Right lobe of liver (tissue), 6 donors: Measurements from ENCODE around the gene KCND3. TPM values are rescaled to one million over a fixed set of nuclear protein-coding genes. Genes with fewer than 3 reads are reported as not detected.

ENCODE experiments used
- ATAC-seq, 4 donors: fragments of 200-7000 bp; cut with Tn5 transposase; one replicate each; pipeline ENCODE4 v1.9.1; 2020; ENCODE audit warnings: mild to moderate bottlenecking in 4 of 4, moderate library complexity in 4 of 4
- DNase-seq, 3 donors: peaks; one replicate each; pipeline ENCODE4 v3.0.0-alpha.2; 2020
- H3K27ac ChIP-seq, 3 donors: fragments of 200-600 bp; one replicate each; pipeline ENCODE4 v1.8.0; 2022
- H3K27me3 ChIP-seq, 2 donors: fragments of 200-600 bp; one replicate each; pipeline ENCODE4 v1.8.0; 2022
- H3K36me3 ChIP-seq, 4 donors: fragments of 200-600 bp; sonication (generic) in 1 of 4; one replicate each; pipeline versions ENCODE4 v1.5.1 to v1.8.0; 2017 to 2022; ENCODE audit warnings: control low read depth in 1 of 4
- H3K4me1 ChIP-seq, 4 donors: fragments of 200-600 bp; sonication (generic) in 1 of 4; one replicate each; pipeline versions ENCODE4 v1.5.1 to v1.8.0; 2017 to 2022; ENCODE audit warnings: control low read depth in 1 of 4
- H3K4me3 ChIP-seq, 3 donors: fragments of 200-600 bp; one replicate each; pipeline ENCODE4 v1.8.0; 2022
- H3K9me3 ChIP-seq, 4 donors: fragments of 200-600 bp; sonication (generic) in 1 of 4; one replicate each; pipeline versions ENCODE4 v1.5.1 to v1.8.0; 2017 to 2022; ENCODE audit warnings: control low read depth in 1 of 4
- CTCF ChIP-seq, 4 donors: fragments of 200-600 bp in 3 of 4; fragments of 450-650 bp in 1 of 4; IDR thresholded peaks; one replicate each; pipeline versions ENCODE4 v1.5.1 to v1.8.0; 2016 to 2022; ENCODE audit warnings: antibody characterized with exemption in 4 of 4, mild to moderate bottlenecking in 2 of 4
- POLR2A ChIP-seq: fragments of 450-650 bp; IDR thresholded peaks from one replicate; pipeline ENCODE4 v1.6.1; 2017; ENCODE audit warnings: antibody characterized with exemption, mild to moderate bottlenecking
- WGBS: methylation state at CpG from one replicate; pipeline ENCODE4 v1.1.6; 2018; ENCODE audit warnings: low coverage, low lambda C conversion rate; ENCODE audit not compliant: insufficient coverage; ENCODE audit errors: missing lambda C conversion rate; 5-methylcytosine and 5-hydroxymethylcytosine counted together
- intact Hi-C, 2 donors: fragments of 100-400 bp; cut with DNase I; formaldehyde crosslinking; loops; one replicate each; pipeline versions ENCODE4 v1.11.2 to v1.14.1; 2022
- total RNA-seq, 6 experiments: library from RNA; depleted of rRNA in 2 of 6; stranded (reverse); fragments of >200 nt in 2 of 6; fragmentation: NEBNext Ultra II Directional in 3 of 6; extraction: Animal tissue kit (Norgen Biotek cat#: 25700) in 3 of 6; gene quantifications; one replicate each; pipeline versions ENCODE4 v1.1.0 to v1.2.4, GENCODE V29; 2016 to 2023
- donor health status: DM: no; HTN: yes; CAD: no.
- donor health status: DM: no; HTN: no; CAD: no.
- donor health status: DM: no; HTN: no; CAD: no.
- donor health status: DM: no; HTN: yes; CAD: no.
- donor health status: DM: no; HTN: yes; CAD: no.

The KCND3 gene
- total RNA-seq, 6 experiments from 2014 or later: 8.1 to 25.5 (median 16.2) TPM

- H3K27ac ChIP-seq: no peak overlapping the region
- no peak for ATAC-seq
- peaks cover 0 to 3% of the 10 kb centered on the region in 2 donors for H3K27me3 ChIP-seq
- DNase-seq: no peak
- TF ChIP-seq CTCF (IDR thresholded peaks at IDR 0.05): no peak
- no peak for TF ChIP-seq POLR2A
- peak overlapping the region; percentile 58 to 62 (median 58) for H3K4me3 ChIP-seq
- peaks cover 0 to 17% (median 0%) of the 10 kb centered on the region in 4 donors for H3K4me1 ChIP-seq
- H3K9me3 ChIP-seq: no peaks in the 10 kb centered on the region
- no peaks in the 10 kb centered on the region for H3K36me3 ChIP-seq
- 32% methylated on average over 4 of the region's 9 CpGs for WGBS
- intact Hi-C loops: no loop called here
Observed at GRCh38 chr1:111738133-111738435, 251.4 kb downstream of the KCND3 start.

- H3K4me3 ChIP-seq: no peak overlapping the region
- ATAC-seq: no peak
- WGBS: 57% methylated on average over 8 of the region's 8 CpGs
- TF ChIP-seq POLR2A (no peak), CTCF (IDR thresholded peaks at IDR 0.05) (no peak)
- DNase-seq: no peak
- H3K9me3 ChIP-seq: no peaks in the 10 kb centered on the region
- intact Hi-C loops: no loop called here
- no peak overlapping the region for H3K27ac ChIP-seq
- peaks cover 0 to 17% (median 0%) of the 10 kb centered on the region in 4 donors for H3K4me1 ChIP-seq
- H3K36me3 ChIP-seq: no peaks in the 10 kb centered on the region
- peaks cover 0 to 3% of the 10 kb centered on the region in 2 donors for H3K27me3 ChIP-seq
Observed at GRCh38 chr1:111737216-111738132, 252.0 kb downstream of the KCND3 start.

GRCh38 chr1:111736548-111737215, 252.8 kb downstream of the KCND3 start:
- DNase-seq (no peak), ATAC-seq (no peak)
- H3K4me3 ChIP-seq: no peak overlapping the region
- intact Hi-C loops: no loop called here
- peaks cover 0 to 17% (median 0%) of the 10 kb centered on the region in 4 donors for H3K4me1 ChIP-seq
- TF ChIP-seq POLR2A (no peak), CTCF (IDR thresholded peaks at IDR 0.05) (no peak)
- H3K27me3 ChIP-seq: peaks cover 0 to 3% of the 10 kb centered on the region in 2 donors
- H3K27ac ChIP-seq: no peak overlapping the region
- no peaks in the 10 kb centered on the region for H3K9me3 ChIP-seq
- no peaks in the 10 kb centered on the region for H3K36me3 ChIP-seq
- 80% methylated on average over 3 of the region's 4 CpGs for WGBS

- no peak overlapping the region for H3K27ac ChIP-seq
- 91% methylated on average over 7 of the region's 8 CpGs for WGBS
- H3K4me3 ChIP-seq: no peak overlapping the region
- TF ChIP-seq CTCF (IDR thresholded peaks at IDR 0.05) (no peak), POLR2A (no peak)
- peaks cover 0 to 17% (median 0%) of the 10 kb centered on the region in 4 donors for H3K4me1 ChIP-seq
- intact Hi-C loops: no loop called here
- peaks cover 0 to 3% of the 10 kb centered on the region in 2 donors for H3K27me3 ChIP-seq
- H3K36me3 ChIP-seq: no peaks in the 10 kb centered on the region
- DNase-seq (no peak), ATAC-seq (no peak)
- H3K9me3 ChIP-seq: no peaks in the 10 kb centered on the region
Observed at GRCh38 chr1:111735858-111736544, 253.5 kb downstream of the KCND3 start.
